SH-SY5Y (cell line): ENCODE measurements around the gene THG1L.

Experiments
- GATA2 ChIP-seq: IDR thresholded peaks from 2 replicates; pipeline ENCODE4 v1.6.1; 2011; ENCODE audit warnings: mild to moderate bottlenecking, low read depth, low read length
- GATA3 ChIP-seq: IDR thresholded peaks from 2 replicates; pipeline ENCODE4 v1.6.1; 2011; ENCODE audit warnings: low read depth, mild to moderate bottlenecking, low read length, moderate library complexity

- TF ChIP-seq GATA2 (no peak), GATA3 (no peak)
Measured at GRCh38 chr5:157708866-157709265, 22.4 kb upstream of the THG1L start.
